Measurements from ENCODE around the gene PARD3B.
"Not testable (repeated sequence)": the region's sequence is repeated elsewhere in the genome, so short reads cannot be mapped to it uniquely, and the experiment has no call there.

PARD3B gene

DNA sequence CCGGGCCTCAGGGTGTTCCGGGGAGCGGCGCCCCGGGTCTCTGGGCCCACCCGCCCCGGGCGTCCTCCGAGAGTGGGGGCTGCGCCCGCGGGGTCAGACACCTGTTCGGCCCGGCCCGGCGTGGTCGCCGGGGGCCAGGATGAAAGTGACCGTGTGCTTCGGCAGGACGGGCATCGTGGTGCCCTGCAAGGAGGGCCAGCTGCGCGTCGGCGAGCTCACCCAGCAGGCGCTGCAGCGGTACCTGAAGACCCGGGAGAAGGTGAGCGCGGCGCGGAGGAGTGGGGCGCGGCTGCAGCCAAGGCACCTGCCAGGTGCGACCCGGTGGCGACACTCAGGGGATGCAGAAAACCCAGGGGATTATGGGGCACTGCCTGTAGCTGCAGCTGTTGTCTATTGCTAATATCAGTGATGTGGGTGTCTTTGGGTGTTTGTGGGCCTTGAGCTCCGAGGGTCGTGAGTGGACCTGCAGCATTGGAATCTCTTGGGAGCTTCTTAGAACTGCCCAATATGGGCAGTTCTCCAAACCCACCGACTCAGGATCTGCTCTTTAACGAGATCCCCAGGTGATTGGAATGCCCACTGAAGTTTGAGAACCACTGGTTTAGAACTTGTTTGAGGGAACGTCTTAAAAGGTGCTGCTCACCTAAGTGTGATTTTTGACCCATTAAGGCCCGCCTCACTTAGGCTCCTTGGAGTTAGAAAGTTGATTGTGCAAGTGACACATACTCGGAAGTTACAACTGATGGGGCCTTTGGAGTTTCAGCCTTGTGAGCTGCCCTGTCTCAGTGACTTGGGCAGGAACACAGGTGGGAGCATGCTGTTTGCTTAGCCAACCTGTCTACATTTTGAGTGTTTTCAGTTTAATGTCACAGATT is 823 bp downstream of the PARD3B start:
- DNase-seq, result no peak

GRCh38 chr2:204550751-204551511 is 5.7 kb downstream of the PARD3B start:
- no peak for DNase-seq

DNA sequence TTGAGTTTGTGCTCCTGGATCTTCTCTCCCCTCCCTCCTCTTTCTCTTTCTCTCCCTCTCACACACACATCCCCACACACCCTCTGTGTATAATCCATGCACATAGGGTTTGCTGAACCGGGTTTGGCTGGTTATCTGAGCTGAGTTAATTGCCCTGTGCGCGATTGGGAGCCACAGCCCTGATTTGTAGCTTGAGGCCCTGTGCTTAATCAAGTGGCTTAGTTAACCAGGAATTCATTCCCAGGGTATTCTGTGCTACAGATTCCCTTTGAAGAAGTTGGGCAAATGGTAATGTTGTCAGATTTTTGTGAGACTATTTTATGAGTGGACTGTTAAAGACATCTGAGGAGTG is 6.2 kb downstream of the PARD3B start:
- DNase-seq, result no peak

GRCh38 chr2:204557604-204558003 is 12.3 kb downstream of the PARD3B start:
- DNase-seq, result no peak

DNA sequence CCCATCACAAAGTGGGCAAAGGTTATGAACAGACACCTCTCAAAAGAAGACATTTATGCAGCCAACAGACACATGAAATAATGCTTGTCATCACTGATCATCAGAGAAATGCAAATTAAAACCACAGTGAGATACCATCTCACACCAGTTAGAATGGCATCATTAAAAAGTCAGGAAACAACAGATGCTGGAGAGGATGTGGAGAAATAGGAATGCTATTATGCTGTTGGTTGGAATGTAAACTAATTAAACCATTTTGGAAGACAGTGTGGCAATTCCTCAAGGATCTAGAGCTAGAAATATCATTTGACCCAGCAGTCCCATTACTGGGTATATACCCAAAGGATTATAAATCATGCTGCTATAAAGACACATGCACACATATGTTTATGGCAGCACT is 14.1 kb downstream of the PARD3B start:
- not testable (repeated sequence) for DNase-seq

DNA sequence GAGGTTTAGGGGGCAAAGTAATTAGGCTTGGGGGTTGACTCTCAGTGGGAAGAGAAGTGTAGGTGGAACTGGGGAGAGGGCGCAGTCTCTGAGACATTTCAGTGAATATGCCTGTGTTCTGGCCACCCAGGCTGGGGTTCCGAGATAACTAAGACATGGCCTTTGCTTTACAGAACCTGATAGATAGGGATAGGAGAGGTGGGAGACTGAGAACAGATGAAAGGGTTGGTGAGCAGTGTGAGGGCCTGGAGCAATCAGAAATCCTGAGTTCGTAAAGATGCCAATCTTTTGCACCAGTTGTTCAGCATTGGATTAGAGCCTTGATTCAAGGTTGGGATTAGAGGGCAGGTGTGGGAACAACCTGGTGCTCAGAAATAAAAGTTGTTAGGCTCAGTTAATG is 15.6 kb downstream of the PARD3B start:
- no peak for DNase-seq

GRCh38 chr2:204561771-204562170 is 16.5 kb downstream of the PARD3B start:
- no peak for DNase-seq

- no peak for DNase-seq
These were observed 21.2 kb downstream of the PARD3B start for GRCh38 chr2:204566439-204566838.

GRCh38 chr2:204570421-204570820 is 25.1 kb downstream of the PARD3B start:
- no peak for DNase-seq

- no peak for DNase-seq
These were observed 25.8 kb downstream of the PARD3B start for GRCh38 chr2:204571041-204571440.

DNA sequence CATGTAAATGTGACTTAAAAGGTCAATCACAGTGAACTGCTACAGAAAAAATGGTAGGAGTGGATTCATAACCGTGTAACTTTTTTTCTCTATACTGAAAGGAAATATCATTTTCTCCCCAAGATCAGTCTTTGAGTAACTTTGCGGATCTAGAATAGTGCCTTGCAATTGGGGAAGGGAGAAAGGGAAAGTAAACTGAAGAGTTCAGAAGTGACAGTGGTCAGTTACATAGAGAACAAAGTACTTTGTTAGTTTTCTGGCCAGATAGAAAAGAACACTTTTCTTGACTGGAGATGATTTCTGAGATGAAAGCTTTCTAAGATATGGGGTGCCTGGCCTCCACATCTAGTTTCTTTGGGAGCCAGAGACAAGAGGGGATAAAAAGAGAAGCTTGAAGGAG is 26.6 kb downstream of the PARD3B start:
- no peak for DNase-seq

GRCh38 chr2:204573221-204573620 is 27.9 kb downstream of the PARD3B start:
- DNase-seq, result no peak

DNA sequence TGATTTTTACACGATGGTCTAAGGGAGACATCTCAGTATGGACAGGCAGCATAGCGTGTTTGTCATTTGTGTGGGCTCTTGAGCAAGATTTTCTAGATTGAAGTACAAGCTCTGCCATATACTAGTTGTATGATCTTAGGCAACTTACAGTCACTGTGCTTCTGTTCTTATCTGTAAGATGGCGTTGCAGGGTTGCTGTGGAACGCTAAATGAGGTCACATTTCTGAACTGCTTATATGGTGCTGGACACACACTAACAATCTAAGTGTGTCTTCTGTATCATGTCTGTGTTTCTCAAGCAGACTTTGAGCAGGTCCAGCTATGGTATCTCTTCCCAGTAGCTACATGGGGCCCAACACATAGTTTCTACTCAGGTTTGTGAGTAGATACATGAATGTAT is 29.2 kb downstream of the PARD3B start:
- no peak for DNase-seq

DNA sequence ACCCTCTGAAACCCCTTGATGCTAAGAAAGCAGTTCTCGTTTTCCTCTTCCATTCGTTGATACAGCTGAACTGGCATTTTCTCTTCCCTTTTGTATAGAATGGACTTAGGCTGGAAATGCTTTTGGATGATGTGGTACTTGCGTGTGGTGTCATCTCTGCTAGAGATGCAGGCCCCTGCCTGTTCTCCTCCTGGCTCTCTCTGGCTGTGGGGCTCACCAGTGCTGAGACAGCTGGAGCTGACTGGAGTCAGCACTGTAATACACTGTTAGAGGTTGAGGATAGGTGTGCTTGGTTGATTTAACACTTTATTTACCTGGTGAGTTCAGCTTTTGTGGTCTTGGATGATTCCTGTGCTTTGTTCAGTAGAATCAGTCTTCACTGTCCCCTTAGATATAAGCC is 30.2 kb downstream of the PARD3B start:
- no peak for DNase-seq

DNA sequence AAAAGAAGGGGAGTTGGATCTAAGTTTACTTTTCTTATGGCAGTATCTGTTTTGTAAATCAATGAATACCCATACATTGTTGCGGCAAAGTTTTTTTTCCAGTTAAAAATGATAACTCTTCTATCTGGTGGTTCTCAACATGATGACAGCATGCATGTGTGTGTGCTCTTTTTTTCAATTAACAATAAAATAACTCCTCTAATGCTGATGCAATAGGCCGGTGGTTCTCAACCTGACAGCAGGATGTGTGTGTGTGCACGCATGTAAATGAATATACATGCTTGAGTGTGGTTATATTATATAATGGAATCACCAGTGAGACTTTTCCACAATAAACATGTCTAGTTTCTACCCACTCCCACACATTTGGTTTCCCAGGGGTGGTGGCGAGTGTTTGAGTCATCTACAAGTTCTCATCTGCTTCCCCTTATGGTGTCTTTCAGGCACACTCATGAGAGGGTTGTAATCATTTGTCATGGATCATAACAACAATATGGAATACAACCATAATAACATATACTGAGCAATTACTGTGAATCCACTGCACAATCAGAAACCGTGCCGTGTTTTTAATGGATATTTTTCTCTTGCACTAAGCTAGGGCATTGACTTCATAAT is 31.2 kb downstream of the PARD3B start:
- DNase-seq, result no peak

GRCh38 chr2:204578928-204579598 is 33.8 kb downstream of the PARD3B start:
- DNase-seq, result no peak

DNA sequence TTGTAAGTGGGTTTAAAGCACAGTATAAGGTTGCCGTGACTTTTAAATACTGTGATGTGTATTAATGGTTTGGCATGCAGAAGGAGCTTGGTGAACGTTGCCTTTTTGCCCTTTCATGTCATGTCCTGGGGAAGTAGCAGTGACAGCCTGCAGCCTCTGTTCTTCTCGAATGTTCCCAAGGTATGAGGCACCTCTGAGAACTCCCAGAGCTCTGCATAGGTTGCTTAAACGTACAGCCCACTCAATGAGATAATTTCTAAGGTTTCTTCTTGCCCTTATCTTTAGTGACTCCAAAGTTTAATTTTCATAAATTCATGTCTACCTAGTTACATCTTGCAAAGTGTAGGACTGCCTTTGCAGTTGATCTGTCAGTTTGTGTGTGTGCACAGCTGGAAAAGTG is 36.7 kb downstream of the PARD3B start:
- no peak for DNase-seq

- DNase-seq, result no peak
These were observed 38.5 kb downstream of the PARD3B start for GRCh38 chr2:204583773-204584172.

- no peak for DNase-seq
These were observed 40.7 kb downstream of the PARD3B start for GRCh38 chr2:204585930-204586329.

- no peak for DNase-seq
These were observed 41.3 kb downstream of the PARD3B start for GRCh38 chr2:204586444-204587180.

DNA sequence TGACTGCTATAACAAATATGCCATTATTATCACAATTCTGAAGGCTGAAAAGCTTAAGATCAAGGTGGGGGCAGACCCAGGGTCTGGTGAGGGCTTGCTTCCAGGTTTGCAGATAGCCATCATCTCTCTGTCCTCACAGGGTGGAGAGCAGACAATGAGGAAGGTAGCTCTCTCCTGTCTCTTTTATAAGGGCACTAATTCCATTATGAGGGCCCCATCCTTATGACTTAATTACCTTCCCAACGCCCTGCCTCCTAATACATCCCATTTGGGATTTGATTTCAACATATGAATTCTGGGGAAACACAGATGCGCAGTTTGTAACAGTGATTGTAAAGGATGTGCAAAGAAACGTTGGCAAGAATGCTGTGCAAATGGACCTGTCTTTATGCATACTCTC is 44.8 kb downstream of the PARD3B start:
- no peak for DNase-seq

DNA sequence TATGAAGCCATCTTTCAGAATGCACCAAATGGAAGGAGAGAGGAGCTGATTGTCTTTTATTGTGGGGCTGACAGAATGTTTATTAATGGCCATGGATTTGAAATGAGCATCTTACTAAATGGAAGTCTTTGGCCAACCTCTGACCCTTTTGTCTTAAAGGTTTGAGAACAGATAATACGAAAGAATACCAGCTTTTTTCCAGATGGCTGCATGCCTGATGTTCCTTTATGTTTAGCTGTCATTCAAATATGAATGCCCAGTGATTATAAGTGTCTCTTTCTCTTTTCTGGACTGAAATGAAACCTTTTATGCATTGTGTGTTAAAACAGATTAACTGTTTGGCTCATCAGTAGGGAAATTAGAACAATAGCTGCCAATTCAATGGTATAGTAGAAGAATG is 46.0 kb downstream of the PARD3B start:
- no peak for DNase-seq

DNA sequence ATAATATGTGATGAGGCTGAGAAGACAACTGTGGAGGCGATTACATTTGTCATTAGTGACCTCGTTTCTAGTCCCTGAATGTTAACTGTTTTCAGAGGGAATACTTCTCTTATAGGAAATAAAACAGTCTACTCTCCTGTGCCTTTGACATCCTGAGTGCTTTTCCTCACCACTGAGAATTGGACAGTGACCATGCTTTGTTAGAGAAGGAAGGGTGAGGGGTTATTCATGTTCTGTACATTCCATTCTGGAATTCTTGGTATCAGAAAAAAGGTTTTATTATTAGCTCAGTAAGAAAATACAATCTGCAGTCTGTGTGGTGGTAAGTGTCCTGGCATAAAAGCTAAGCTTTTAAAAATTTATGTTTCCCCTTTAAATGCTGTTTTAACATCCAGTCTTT is 58.8 kb downstream of the PARD3B start:
- DNase-seq, result no peak

All from DMS 273 treated with DMSO at 0.1 percent for 48 hours (cell line).